Caco-2 (cell line): Measurements from ENCODE around the gene SLAMF6. TPM values are rescaled to one million over a fixed set of nuclear protein-coding genes. Genes with fewer than 3 reads are reported as not detected.

ENCODE experiments used
- BruUV-seq: library from RNA; stranded (reverse); fragments of 400-500 nt; replicated peaks from 2 replicates; lab custom pipeline; 2021; lab: Mats Ljungman, UMichigan
- CTCF ChIA-PET: fragments of 300-600 bp; sonication (Branson Sonifier 250); formaldehyde crosslinking; loops from one replicate; lab custom pipeline; 2022; ENCODE audit warnings: antibody characterized with exemption; lab: Charles Lee
- POLR2A ChIA-PET: fragments of 300-600 bp; sonication (Branson Sonifier 250); formaldehyde crosslinking; loops from one replicate; lab custom pipeline; 2022; ENCODE audit warnings: antibody characterized with exemption; lab: Charles Lee
- DNase-seq, 2 experiments: peaks; one replicate each; pipeline versions ENCODE4 v3.0.0 to v3.0.0-alpha.2; 2020 to 2022
- H3K27me3 ChIP-seq: replicated peaks from 2 replicates; pipeline ENCODE4 v1.6.0; 2011; ENCODE audit warnings: low read length; ENCODE audit not compliant: control insufficient read depth, insufficient read depth
- H3K36me3 ChIP-seq: 2 replicates; pipeline ENCODE4 v1.5.1; 2011; ENCODE audit warnings: low read length; ENCODE audit not compliant: control insufficient read depth, insufficient read depth
- H3K4me1 ChIP-seq: fragments of 250-450 bp; sonication (Bioruptor Pico); 2 replicates; pipeline ENCODE4 v1.5.1; 2020; ENCODE audit warnings: mild to moderate bottlenecking
- H3K4me3 ChIP-seq: 2 replicates; pipeline ENCODE4 v1.5.1; 2011; ENCODE audit warnings: low read depth, mild to moderate bottlenecking, control low read depth, low read length
- H3K9me3 ChIP-seq: fragments of 250-450 bp; sonication (Bioruptor Pico); 2 replicates; pipeline ENCODE4 v1.5.1; 2020; ENCODE audit warnings: mild to moderate bottlenecking, moderate library complexity
- H3K27ac Mint-ChIP-seq: one replicate; pipeline ENCODE4 v1.8.0; 2022; ENCODE audit warnings: mixed read lengths; ENCODE audit not compliant: unreplicated experiment
- H3K27me3 Mint-ChIP-seq: one replicate; pipeline ENCODE4 v1.8.0; 2022; ENCODE audit warnings: mixed read lengths; ENCODE audit not compliant: insufficient read depth, unreplicated experiment
- H3K36me3 Mint-ChIP-seq: one replicate; pipeline ENCODE4 v1.8.0; 2022; ENCODE audit warnings: mild to moderate bottlenecking, mixed read lengths; ENCODE audit not compliant: insufficient read depth, unreplicated experiment
- H3K4me1 Mint-ChIP-seq: one replicate; pipeline ENCODE4 v1.8.0; 2022; ENCODE audit warnings: low read depth, mixed read lengths; ENCODE audit not compliant: unreplicated experiment
- H3K4me3 Mint-ChIP-seq: one replicate; pipeline ENCODE4 v1.8.0; 2022; ENCODE audit warnings: mild to moderate bottlenecking, moderate library complexity, mixed read lengths; ENCODE audit not compliant: unreplicated experiment
- H3K9me3 Mint-ChIP-seq: one replicate; pipeline ENCODE4 v1.8.0; 2022; ENCODE audit warnings: mixed read lengths; ENCODE audit not compliant: unreplicated experiment
- intact Hi-C: fragments of 100-400 bp; cut with micrococcal nuclease; formaldehyde crosslinking; loops from one replicate; pipeline ENCODE4 v1.10.0; 2022; ENCODE audit not compliant: unreplicated experiment
- total RNA-seq: library from RNA; stranded (reverse); gene quantifications from 2 replicates; pipeline ENCODE4 v1.2.3, GENCODE V29; 2022
- TF ChIP-seq, protein P1 (sequence below), 2 experiments: fragments of 200-600 bp in 1 of 2; IDR thresholded peaks; 1 replicate in 1 of 2; 2 replicates in 1 of 2; pipeline versions ENCODE4 v1.5.1 to v1.8.0; 2011 to 2022; ENCODE audit warnings: antibody characterized with exemption in 1 of 2, control low read depth in 1 of 2, inconsistent platforms in 1 of 2, low read depth in 1 of 2, low read length in 1 of 2, mild to moderate bottlenecking in 1 of 2, moderate library complexity in 1 of 2; ENCODE audit not compliant: insufficient read depth in 1 of 2, severe bottlenecking in 1 of 2, unreplicated experiment in 1 of 2

Gene SLAMF6
- total RNA-seq, 1 experiment from 2014 or later, result not detected

- no TSS peak for BruUV-seq
- H3K27ac Mint-ChIP-seq, result no peak overlapping the region
- H3K9me3 Mint-ChIP-seq, result no peaks in the 10 kb centered on the region
- H3K27me3 Mint-ChIP-seq, result peaks cover 13% of the 10 kb centered on the region
- ChIA-PET POLR2A (no interaction called here), CTCF (no interaction called here)
- Histone ChIP-seq H3K4me3 (no peak overlapping the region), H3K9me3 (no peaks in the 10 kb centered on the region), H3K4me1 (no peaks in the 10 kb centered on the region), H3K27me3 (no peaks in the 10 kb centered on the region; the same call in 1 of the 2 replicates), H3K36me3 (no peaks in the 10 kb centered on the region)
- H3K4me3 Mint-ChIP-seq, result no peak overlapping the region
- intact Hi-C loops, result no loop called here
- no peak for DNase-seq
- TF ChIP-seq, protein P1, sequence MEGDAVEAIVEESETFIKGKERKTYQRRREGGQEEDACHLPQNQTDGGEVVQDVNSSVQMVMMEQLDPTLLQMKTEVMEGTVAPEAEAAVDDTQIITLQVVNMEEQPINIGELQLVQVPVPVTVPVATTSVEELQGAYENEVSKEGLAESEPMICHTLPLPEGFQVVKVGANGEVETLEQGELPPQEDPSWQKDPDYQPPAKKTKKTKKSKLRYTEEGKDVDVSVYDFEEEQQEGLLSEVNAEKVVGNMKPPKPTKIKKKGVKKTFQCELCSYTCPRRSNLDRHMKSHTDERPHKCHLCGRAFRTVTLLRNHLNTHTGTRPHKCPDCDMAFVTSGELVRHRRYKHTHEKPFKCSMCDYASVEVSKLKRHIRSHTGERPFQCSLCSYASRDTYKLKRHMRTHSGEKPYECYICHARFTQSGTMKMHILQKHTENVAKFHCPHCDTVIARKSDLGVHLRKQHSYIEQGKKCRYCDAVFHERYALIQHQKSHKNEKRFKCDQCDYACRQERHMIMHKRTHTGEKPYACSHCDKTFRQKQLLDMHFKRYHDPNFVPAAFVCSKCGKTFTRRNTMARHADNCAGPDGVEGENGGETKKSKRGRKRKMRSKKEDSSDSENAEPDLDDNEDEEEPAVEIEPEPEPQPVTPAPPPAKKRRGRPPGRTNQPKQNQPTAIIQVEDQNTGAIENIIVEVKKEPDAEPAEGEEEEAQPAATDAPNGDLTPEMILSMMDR (IDR thresholded peaks at IDR 0.05; ENCODE audit: insufficient read depth in 1 of 2, low read depth in 1 of 2, low read length in 1 of 2, severe bottlenecking in 1 of 2, unreplicated experiment in 1 of 2), result no peak
- H3K36me3 Mint-ChIP-seq, result no peaks in the 10 kb centered on the region
- no peaks in the 10 kb centered on the region for H3K4me1 Mint-ChIP-seq
These were observed 67.9 kb downstream of the SLAMF6 start for GRCh38 chr1:160455153-160455517.

DNA sequence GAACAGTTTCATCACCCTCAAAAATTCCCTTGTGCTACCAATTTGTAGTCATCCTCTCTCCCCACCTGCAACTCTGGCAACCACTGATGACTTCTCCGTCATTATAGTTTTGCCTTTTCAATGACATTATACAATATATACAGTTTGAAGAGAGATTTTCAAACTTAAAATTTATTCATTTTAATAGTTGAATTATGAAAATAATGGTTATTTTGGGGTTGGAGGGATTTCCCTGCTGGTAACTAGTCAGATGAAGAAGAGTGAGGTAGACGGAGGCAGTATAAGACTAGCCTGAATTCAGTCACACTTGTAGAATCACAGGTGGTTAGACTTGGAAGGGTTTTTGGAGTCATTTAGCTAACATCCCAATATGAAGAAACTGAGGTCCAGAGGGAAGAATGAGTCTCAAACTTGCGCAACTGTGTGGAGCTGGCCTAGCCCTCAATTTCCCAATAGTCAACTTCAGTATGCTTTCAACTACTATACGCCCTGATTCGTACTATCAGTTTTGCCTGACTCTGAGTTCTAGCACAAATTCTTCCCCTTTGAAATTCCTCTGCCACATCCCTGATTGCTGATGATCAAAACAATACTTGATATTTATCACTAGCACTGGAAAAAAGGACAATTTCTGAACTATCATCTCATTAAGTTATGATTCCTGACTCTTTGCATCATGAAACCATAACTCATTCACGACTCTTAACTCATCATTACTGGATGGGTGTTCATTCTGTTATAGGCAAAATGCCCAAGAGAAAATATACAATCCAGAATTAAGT lies 68.5 kb downstream of the SLAMF6 start:
- TF ChIP-seq, protein P1 (IDR thresholded peaks at IDR 0.05; ENCODE audit: insufficient read depth in 1 of 2, low read depth in 1 of 2, low read length in 1 of 2, severe bottlenecking in 1 of 2, unreplicated experiment in 1 of 2), result no peak
- DNase-seq, result no peak
- Mint-ChIP-seq H3K27me3 (peaks cover 13% of the 10 kb centered on the region), H3K36me3 (no peaks in the 10 kb centered on the region), H3K9me3 (no peaks in the 10 kb centered on the region), H3K27ac (no peak overlapping the region), H3K4me1 (no peaks in the 10 kb centered on the region), H3K4me3 (no peak overlapping the region)
- Histone ChIP-seq H3K27me3 (no peaks in the 10 kb centered on the region; the same call in 1 of the 2 replicates), H3K9me3 (no peaks in the 10 kb centered on the region), H3K4me3 (no peak overlapping the region), H3K4me1 (no peaks in the 10 kb centered on the region), H3K36me3 (no peaks in the 10 kb centered on the region)
- POLR2A ChIA-PET, result no interaction called here
- CTCF ChIA-PET, result no interaction called here
- no TSS peak for BruUV-seq
- intact Hi-C loops, result no loop called here

GRCh38 chr1:160453443-160453842 lies 69.6 kb downstream of the SLAMF6 start:
- TF ChIP-seq, protein P1 (IDR thresholded peaks at IDR 0.05; ENCODE audit: insufficient read depth in 1 of 2, low read depth in 1 of 2, low read length in 1 of 2, severe bottlenecking in 1 of 2, unreplicated experiment in 1 of 2), result no peak

More at GRCh38 chr1:160453443-160453842, 69.6 kb downstream of the SLAMF6 start:
- Mint-ChIP-seq H3K4me3 (no peak overlapping the region), H3K27me3 (peaks cover 10% of the 10 kb centered on the region), H3K9me3 (no peaks in the 10 kb centered on the region), H3K27ac (no peak overlapping the region), H3K4me1 (no peaks in the 10 kb centered on the region), H3K36me3 (no peaks in the 10 kb centered on the region)
- Histone ChIP-seq H3K4me1 (no peaks in the 10 kb centered on the region), H3K36me3 (no peaks in the 10 kb centered on the region), H3K27me3 (no peaks in the 10 kb centered on the region; the same call in 1 of the 2 replicates), H3K9me3 (no peaks in the 10 kb centered on the region), H3K4me3 (no peak overlapping the region)
- DNase-seq, result no peak
- intact Hi-C loops, result no loop called here
- ChIA-PET CTCF (no interaction called here), POLR2A (no interaction called here)
- BruUV-seq, result no TSS peak
